GM19397 (cell line): Measurements from ENCODE around the gene IL4I1.
A peak's percentile ranks its signal among the peaks of the same experiment; 100 is the strongest.
"Not testable (repeated sequence)": the region's sequence is repeated elsewhere in the genome, so short reads cannot be mapped to it uniquely, and the experiment has no call there.

Experiments used
- ATAC-seq: cut with Tn5 transposase; IDR thresholded peaks from one replicate; pipeline ENCODE4 v1.9.1; 2021; ENCODE audit warnings: mild to moderate bottlenecking, moderate library complexity; ENCODE audit not compliant: unreplicated experiment

Gene IL4I1, protein sequence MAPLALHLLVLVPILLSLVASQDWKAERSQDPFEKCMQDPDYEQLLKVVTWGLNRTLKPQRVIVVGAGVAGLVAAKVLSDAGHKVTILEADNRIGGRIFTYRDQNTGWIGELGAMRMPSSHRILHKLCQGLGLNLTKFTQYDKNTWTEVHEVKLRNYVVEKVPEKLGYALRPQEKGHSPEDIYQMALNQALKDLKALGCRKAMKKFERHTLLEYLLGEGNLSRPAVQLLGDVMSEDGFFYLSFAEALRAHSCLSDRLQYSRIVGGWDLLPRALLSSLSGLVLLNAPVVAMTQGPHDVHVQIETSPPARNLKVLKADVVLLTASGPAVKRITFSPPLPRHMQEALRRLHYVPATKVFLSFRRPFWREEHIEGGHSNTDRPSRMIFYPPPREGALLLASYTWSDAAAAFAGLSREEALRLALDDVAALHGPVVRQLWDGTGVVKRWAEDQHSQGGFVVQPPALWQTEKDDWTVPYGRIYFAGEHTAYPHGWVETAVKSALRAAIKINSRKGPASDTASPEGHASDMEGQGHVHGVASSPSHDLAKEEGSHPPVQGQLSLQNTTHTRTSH

DNA sequence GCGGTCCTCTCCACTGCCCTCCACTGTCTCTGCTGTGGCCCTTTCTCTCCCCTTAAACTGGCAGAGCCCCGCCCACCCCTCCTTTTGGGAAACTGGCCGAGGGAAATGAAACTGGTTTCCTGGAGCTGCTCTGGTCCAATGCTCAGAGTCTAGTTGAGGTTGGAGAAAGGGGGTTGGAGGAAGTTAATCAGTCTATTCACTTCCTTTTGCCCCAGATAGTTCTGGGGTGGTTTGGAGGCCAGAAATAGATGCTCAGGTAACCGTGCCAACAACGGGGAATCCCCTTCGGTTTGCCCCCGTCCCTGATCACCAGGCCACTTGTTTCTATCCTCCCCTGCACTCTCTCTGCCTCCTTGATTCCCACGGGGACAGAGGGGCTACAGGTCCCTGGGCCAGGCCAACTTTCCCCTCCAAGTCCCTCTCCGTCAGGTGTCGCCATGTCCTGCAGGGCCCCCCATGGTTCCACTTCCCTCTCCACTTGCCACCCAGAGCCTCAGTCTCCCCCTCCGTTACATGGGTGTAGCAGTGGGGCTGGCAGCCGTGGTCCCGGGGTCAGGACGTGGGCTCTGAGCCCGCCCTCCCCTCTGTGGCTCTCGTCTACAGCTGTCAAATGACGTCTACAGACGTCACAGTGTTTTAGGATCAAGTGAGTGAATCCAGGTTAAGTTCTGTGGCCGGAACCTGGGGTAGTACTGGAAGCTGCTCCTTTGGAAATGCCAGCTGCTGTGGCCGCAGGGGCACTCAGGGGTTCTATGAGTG is at the start of gene IL4I1:
IL4I1 (minus strand) TSS at position 25 of the 759 bp plus-strand sequence. CDS start 727 bp downstream, outside the sequence.
- peak; percentile 46 for ATAC-seq

DNA sequence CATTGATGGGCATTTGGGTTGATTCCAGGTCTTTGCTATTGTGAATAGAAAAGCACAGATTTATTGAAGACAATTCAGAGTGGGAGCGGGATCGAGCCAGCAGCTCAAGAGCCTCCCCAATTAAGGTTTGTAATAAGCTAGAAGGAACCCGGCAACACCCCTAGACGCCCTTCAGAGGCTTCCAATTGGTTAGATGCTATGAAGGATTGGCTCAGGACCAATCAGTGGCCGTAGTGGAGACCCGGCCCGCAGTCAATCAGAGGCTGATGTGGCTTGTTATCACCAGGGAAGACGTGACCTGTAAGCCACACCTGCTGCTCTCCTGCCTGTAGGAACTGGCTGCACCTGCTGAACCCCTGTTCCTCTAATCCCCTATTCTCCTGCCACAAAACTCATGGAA is 49.7 kb upstream of the IL4I1 start:
- ATAC-seq = no peak

DNA sequence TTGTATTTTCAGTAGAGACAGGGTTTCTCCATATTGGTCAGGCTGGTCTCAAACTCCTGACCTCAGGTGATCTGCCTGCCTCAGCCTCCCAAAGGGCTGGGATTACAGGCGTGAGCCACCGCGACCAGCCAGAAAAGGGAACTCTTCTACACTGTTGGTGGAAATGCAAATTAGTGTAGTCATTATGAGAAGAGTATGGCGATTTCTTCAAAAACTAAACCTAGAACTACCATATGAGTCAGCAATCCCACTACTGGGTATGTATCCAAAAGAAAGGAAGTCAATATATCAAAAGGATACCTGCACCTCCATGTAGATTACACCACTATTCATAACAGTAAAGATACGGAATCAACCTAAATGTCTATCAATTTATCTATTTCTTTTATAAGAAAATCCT is 47.9 kb upstream of the IL4I1 start:
- not testable (repeated sequence) for ATAC-seq

DNA sequence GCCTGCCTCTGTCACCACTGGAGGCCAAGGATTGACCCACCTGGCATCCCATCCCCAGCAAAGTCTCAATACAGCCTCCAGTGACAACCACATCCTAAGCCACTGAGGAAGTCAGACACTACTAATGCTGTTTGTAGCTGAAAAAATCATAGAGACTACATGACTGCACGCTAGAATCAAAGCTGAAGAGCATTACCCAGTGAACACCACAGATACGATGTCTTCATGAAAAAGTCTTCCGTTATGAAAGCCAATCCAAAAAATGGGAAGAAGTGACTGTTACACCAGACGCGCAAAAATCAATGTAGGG is 43.8 kb upstream of the IL4I1 start:
- no peak for ATAC-seq

DNA sequence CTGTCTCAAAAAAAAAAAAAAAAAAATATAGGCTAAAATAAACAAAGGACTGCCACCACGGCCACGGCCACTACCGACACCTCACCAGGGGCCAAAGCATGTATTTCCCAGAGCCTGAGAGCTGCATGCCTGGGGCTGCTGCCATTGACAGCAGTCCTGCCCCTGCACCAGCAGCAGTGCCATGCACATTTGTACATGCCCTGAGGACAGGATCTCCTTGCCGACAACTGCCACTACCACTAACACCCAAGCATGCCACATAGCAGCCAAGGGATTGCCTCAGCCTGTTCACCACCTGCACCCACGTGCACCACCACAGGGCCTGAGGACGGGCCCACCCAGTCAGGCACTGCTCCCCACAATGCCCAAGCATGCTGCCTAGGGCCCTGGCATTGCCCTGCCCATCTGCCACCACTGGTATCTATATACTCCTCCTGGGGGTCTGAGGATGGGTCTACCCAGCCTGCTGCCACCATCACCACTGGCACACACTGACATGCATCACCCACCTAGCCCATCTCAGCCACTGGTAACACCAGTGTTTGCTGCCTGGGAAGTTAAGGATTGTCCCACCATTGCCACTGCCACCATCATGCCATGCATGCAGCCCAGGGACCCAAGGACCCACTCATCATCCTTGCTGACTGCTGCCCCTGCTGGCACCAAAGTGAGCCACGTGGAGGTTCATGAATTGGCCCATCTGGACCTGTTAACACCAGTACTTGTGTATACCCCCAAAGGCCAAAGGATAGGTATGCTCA is 43.2 kb upstream of the IL4I1 start:
- no peak for ATAC-seq

DNA sequence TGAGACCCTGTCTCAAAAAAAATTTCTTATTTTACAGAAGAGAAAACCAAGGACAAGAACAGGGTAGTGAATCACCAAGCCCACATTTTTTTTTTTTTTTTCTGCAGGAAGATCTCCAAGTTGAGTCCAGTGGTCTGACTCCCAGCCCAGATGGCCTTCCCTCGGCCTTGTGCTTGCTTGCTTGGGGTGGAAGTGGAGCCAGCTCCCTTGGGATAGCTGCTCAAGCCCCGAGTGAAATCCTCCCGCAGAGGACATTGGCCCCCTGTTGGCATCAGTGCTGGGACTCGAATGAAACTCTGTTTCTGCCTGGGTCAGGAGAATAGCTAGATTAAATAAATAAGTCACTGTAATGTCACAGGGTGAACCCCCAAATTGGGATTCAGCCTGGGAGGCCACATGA is 42.0 kb upstream of the IL4I1 start:
- no peak for ATAC-seq

DNA sequence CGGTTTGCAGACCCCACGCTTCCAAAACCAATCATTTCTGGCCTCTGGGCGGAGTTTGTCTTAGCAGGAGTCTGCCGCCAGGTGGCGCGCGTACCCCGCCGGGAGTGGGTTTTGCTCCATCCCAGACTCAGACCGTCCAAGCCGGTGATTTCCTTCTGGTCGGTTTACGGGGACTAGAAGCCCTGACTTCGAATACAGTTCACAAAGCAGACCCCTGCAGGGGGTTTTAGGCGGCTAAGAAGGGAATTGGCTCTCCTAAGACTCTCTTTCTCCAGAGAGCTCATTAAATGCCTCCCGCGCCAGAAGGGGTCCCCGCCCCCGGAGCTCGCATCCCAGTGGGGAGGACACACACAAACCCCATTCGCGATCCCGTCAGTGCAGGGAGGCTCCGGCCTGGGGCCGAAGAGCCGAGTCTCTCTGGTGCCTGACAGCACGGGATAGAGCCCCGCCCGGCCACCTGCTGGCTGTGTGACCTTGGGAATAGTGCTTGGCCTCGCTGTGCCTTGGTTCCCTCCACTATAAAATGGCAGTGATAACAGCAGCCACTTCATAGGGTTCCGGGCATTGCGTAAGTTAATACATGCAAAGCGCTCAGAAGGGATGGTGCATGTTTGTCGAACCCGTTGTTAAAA is 41.2 kb upstream of the IL4I1 start:
- ATAC-seq = no peak

DNA sequence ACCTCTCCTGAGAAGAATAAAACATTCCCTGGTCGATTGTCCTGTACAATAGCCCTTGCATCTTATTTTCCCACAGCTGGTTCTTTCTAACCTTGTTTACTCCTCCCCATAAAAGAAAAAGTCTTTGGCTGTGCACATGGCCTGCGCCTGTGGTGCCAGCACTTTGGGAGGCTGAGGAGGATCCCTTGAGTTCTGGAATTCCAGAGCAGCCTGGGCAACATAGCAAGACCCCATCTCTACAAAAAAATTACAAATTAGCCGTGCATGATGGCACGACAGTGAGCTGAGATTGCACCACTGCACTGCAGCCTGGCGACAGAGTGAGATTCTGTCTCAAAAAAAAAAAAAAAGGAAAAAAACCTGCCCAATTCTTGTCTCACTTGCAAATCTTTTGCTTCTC is 39.9 kb upstream of the IL4I1 start:
- ATAC-seq = no peak

DNA sequence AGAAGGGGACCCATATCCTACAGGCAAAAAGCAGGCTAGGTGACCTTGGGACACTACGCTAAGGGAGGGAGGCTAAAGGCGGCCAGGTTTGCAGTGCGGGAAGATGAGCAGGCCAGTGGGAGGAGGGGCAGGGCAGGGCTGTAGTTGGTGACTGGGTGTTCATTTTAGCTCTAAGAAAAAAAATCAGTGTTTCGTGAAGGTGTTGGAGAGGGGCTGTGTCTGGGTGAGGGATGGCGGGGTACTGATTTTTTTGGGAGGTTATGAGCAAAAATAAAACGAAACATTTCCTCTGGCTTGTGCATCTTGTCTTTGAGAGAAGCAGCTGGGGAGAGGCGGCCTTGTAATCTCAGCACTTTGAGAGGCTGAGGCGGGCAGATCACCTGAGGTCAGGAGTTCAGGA is 37.0 kb upstream of the IL4I1 start:
- ATAC-seq = no peak

DNA sequence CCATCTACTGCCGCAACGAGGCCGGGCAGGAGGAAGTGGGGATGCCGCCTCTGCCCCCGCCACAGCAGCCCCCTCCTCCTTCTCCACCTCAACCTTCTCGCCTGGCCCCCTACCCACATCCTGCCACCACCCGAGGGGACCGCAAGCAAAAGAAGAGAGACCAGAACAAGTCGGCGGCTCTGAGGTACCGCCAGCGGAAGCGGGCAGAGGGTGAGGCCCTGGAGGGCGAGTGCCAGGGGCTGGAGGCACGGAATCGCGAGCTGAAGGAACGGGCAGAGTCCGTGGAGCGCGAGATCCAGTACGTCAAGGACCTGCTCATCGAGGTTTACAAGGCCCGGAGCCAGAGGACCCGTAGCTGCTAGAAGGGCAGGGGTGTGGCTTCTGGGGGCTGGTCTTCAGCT is 36.0 kb upstream of the IL4I1 start:
- ATAC-seq = no peak

DNA sequence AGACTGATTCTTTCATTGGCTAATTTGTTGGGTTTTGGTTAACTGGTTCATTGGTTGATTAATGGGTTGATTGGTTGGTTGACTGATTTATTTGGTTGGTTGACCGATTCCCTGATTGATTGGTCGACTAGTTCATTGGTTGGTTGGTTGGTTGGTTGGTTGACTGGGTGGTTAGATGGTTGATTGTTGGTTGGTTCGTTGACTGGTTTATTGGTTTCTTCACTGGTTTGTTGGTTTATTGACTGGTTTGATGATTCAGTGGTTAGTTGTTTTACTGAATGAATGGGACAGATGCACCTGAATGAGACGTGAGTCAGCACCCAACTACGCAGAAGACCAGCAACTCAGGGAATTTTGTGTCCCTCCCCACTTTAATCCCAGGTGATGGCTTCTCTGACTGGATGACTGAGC is 35.4 kb upstream of the IL4I1 start:
- no peak for ATAC-seq

DNA sequence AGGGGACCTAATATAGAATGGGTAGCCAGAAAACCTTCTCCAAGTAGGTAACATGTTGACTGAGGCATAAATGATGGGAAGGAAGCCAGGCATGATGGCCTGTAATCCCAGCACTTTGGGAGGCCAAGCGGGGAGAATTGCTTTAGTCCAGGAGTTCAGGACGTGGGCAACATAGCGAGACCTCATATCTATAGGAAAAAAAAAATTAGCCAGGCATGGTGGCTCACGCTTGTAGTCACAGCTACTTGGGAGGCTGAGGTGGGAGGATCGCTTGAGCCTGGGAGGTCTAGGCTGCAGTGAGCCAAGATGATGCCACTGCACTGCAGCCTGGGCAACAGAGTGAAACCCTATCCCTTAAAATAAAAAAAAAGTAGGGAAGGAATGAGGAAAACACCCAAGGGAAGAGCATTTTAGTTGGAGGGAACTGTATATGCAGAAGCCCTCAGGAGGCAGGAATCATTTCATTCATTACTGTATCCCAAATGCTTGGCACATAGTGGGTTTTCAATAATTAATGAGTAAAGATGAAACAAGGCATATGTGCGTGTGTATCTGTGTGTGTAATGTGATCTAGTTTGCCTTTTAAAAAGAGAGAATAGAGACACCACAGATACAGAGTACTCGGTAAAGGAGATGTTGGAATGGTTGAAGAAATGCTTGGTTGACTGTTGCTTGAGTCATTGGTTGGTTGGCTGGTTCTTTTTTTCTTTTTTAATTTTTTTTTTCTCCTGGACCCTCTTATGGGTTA is 34.8 kb upstream of the IL4I1 start:
- ATAC-seq = no peak

DNA sequence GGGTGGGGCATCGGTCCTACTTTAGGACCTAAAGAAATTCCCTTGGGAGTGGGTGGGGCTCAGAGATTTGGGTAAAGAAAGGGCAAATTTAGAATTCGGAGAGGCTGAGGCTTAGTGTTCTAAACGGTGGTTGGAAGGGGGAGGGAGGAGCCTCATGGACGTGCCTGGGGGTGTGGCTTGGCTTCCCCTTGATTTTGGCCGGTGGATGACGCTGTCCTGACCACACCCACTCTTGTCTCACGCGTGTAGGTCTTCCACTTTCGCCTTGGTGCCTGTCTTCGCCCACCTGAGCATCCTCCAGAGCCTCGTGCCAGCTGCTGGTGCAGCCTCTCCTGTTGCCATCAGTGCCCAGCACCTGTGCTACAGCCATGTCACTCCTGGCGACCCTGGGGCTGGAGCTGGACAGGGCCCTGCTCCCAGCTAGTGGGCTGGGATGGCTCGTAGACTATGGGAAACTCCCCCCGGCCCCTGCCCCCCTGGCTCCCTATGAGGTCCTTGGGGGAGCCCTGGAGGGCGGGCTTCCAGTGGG is 33.9 kb upstream of the IL4I1 start:
- ATAC-seq = no peak

DNA sequence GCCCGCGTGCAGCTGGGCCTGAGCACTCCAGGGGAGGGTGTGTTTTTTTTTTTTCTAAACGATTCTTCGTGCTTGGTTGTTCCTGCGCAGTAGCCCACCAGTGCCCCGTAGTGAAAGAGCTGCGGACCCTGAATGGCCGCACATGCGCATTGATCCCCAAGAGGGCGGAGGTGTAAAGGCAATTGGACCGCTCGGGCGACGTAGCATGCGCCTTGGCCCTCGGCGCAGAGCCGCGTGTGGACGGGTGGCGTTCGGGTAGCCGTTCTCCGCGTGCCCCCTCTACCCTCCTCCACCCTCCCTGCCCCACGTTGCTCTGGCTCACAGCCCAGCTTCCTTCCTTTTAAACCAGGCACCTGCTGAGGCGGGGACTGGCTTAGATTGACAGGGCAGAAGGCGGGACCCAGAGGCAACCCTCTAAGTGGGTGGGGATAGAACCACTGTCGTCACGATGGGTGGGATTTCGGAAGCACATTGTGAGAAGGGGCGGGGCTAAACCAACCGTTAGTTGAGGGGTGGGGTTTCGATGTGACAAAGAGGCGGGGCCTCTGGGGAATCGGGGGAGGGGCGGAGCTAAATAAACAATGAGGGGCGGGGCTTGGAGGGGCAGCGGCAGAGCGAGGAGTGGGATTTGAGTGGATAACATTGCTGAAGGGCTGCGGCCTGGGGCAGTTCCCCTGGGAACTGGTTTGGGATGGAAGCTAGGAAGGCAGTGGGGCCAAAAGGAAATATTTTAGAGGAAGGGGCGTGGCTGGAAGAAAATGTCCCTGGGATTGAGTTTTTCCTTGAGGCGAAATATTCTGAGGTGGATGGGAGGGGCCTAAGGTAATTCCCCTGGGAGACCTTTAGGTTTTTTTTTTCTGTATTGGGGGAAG is 33.2 kb upstream of the IL4I1 start:
- peak; percentile 65 for ATAC-seq

DNA sequence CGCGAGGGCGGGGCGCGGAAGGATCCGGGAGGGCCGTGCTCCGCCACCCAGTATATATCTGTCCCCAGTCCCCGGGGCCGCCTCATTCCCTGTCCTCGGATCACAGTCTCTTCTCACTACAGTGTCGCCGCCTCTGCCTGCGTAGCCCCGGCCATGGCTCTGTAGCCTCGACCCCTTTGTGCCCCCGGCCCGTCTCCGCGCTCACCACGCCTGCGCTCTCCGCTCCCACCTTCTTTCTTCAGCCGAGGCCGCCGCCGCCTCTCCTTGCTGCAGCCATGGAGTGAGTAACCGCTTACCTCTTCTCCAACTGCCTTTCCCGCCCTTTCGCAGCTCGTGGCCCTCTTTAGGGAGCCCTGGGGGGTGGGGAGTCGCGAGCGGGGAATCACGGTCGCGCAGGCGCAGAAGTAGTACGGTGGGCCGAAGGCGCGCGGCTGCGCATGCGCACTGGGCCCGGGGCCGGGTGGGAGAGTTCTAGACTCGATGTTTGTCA is 32.5 kb upstream of the IL4I1 start, which contains the start of the genes ATF5 and NUP62:
ATF5 (plus strand) TSS at position 85 of the 490 bp plus-strand sequence. CDS start 1,646 bp downstream, outside the sequence.
NUP62 (minus strand) TSS at position 384 of the 490 bp plus-strand sequence. CDS start 19,697 bp downstream, outside the sequence.
- ATAC-seq = peak; percentile 52

DNA sequence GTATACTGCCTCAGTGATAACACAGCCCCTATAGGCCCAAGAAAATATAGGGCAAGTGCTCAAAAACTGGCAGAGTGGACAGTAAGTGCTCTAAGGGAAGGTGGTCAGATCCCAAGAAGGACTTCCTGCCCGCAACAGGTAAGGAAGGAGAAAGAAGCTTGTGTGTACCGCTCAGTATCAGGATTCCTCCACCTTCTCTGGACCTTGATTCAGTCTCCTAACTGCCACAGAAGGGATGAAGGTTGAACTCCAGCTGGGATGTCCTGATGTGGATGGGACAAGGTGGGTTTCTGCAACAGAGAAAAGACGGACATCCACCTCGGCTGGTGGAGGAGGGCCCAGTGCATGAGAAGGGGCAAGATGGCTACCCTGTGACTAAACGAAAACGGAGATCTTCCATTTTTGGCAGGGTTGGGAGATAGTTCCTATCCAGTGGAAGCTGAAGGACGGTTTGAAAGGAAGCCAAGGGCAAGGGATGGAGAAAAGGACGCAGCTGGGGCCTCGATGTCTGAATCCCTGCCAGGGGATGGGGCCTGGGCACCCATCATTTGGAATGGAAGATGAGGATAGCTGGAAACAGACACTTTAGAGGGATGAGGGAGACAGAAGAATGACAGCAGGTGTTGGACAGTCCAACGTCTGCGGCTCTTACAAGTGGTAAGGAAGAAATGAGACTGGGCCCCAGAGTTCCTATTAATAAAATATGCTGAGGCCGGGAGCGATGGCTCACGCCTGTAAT is 31.0 kb upstream of the IL4I1 start:
- no peak for ATAC-seq

DNA sequence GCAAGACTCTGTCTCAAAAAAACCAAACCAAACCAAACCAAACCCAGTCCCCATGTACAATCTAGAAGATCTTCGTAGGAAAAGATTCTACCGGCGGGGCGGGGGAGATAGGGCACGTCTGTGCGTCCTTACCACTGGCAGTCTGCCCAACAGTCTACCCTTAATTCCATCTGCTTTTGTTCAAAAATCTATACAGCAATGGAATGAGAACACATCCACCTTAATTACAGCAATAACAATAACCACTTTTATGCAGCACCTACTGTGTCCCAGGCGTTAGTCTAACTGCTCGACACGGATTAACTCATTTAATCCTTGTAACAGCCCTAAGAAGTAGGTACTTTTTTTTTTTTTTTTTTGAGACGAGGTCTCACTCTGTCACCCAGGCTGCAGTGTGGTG is 29.8 kb upstream of the IL4I1 start:
- ATAC-seq = no peak

DNA sequence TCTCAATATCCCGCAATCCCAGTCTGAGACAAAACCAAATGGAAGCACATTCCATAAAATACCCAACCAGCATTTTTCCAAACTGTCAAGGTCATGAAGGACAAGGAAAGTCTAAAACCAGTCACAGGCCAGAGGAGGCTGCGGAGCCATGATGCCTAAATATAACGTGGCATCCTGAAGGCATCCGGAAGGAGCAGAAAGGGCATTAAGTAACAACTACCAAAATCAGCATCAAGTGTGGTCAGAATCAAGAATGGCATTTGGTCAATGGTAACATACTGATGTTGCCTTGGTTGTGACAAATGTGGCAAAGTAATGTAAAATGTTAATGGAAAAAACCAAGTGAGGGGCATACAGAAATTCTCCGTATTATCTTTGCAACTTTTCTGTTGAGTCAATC is 28.8 kb upstream of the IL4I1 start:
- ATAC-seq = no peak
